ENCODE measurements around the gene RPS6KA5. TPM values are rescaled to one million over a fixed set of nuclear protein-coding genes. Genes with fewer than 3 reads are reported as not detected.

RPS6KA5 gene
- total RNA-seq, 1 donor from 2014 or later = 1.8 TPM

GRCh38 chr14:90836692-90837063, 223.8 kb downstream of the RPS6KA5 start:
- FAIRE-seq (no peak), DNase-seq (ENCODE audit: low read depth) (no peak)
- H3K27me3 ChIP-seq (ENCODE audit: control insufficient read depth, insufficient read depth, low read length) = no peaks in the 10 kb centered on the region
- TF ChIP-seq, protein P1, sequence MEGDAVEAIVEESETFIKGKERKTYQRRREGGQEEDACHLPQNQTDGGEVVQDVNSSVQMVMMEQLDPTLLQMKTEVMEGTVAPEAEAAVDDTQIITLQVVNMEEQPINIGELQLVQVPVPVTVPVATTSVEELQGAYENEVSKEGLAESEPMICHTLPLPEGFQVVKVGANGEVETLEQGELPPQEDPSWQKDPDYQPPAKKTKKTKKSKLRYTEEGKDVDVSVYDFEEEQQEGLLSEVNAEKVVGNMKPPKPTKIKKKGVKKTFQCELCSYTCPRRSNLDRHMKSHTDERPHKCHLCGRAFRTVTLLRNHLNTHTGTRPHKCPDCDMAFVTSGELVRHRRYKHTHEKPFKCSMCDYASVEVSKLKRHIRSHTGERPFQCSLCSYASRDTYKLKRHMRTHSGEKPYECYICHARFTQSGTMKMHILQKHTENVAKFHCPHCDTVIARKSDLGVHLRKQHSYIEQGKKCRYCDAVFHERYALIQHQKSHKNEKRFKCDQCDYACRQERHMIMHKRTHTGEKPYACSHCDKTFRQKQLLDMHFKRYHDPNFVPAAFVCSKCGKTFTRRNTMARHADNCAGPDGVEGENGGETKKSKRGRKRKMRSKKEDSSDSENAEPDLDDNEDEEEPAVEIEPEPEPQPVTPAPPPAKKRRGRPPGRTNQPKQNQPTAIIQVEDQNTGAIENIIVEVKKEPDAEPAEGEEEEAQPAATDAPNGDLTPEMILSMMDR (IDR thresholded peaks at IDR 0.05; ENCODE audit: insufficient read depth, low read length, severe bottlenecking) = no peak
- no peak overlapping the region for H3K4me3 ChIP-seq (ENCODE audit: low read depth, low read length)
- no peaks in the 10 kb centered on the region for H3K36me3 ChIP-seq (ENCODE audit: control insufficient read depth, insufficient read depth, low read length)

- TF ChIP-seq, protein P1 (IDR thresholded peaks at IDR 0.05; ENCODE audit: insufficient read depth, low read length, severe bottlenecking) = no peak
- DNase-seq (ENCODE audit: low read depth) (no peak), FAIRE-seq (no peak)
- H3K27me3 ChIP-seq (ENCODE audit: control insufficient read depth, insufficient read depth, low read length) = peaks cover 1% of the 10 kb centered on the region
- H3K36me3 ChIP-seq (ENCODE audit: control insufficient read depth, insufficient read depth, low read length) = no peaks in the 10 kb centered on the region
- H3K4me3 ChIP-seq (ENCODE audit: low read depth, low read length) = no peak overlapping the region
These were observed 228.6 kb downstream of the RPS6KA5 start for GRCh38 chr14:90831821-90832220.

DNA sequence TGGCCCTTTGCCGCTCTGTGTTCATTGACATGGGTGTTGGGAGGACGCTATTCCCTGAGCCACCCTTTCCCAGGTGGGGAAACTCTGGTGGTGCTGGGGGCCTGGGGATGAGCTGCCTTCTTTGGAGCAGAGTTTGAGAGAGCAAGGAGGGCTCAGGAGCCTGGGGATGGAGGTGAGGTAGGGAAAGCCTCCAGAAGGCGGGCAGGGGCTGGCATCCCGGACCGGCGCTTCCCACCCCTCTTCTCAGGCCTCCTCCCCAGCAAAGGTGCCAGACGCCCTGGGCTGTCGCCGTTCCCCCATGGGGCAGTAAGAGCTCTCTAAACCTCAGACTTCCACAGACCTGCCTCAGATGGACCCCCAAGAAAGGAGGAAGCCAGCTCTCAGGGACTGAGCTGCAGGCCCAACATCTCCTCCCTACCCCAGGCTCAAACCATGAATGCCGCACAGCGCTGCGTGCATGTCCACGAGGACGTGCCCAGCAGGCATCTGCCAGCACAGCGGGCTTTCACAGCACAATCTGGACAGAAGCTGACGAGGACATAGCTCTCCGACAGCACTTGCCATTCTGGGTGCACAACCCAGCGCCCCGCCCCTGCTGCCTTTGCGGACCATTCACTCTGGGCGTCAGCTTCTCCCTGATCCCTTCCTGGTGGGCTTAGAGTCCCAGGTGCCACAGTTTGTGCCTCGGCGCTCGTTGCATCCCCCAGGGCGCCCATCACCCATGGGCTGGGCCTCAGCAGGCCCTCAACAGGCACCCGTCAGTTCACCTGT, 229.3 kb downstream of the RPS6KA5 start:
- DNase-seq (ENCODE audit: low read depth) = no peak
- TF ChIP-seq, protein P1 (IDR thresholded peaks at IDR 0.05; ENCODE audit: insufficient read depth, low read length, severe bottlenecking) = no peak
- Histone ChIP-seq H3K4me3 (ENCODE audit: low read depth, low read length) (no peak overlapping the region), H3K27me3 (ENCODE audit: control insufficient read depth, insufficient read depth, low read length) (peaks cover 1% of the 10 kb centered on the region), H3K36me3 (ENCODE audit: control insufficient read depth, insufficient read depth, low read length) (no peaks in the 10 kb centered on the region)
- no peak for FAIRE-seq

GRCh38 chr14:90829677-90830076, 230.8 kb downstream of the RPS6KA5 start:
- TF ChIP-seq, protein P1 (IDR thresholded peaks at IDR 0.05; ENCODE audit: insufficient read depth, low read length, severe bottlenecking) = no peak
- no peak for DNase-seq (ENCODE audit: low read depth)
- Histone ChIP-seq H3K4me3 (ENCODE audit: low read depth, low read length) (no peak overlapping the region), H3K36me3 (ENCODE audit: control insufficient read depth, insufficient read depth, low read length) (no peaks in the 10 kb centered on the region), H3K27me3 (ENCODE audit: control insufficient read depth, insufficient read depth, low read length) (peaks cover 1% of the 10 kb centered on the region)
- FAIRE-seq = no peak

DNA sequence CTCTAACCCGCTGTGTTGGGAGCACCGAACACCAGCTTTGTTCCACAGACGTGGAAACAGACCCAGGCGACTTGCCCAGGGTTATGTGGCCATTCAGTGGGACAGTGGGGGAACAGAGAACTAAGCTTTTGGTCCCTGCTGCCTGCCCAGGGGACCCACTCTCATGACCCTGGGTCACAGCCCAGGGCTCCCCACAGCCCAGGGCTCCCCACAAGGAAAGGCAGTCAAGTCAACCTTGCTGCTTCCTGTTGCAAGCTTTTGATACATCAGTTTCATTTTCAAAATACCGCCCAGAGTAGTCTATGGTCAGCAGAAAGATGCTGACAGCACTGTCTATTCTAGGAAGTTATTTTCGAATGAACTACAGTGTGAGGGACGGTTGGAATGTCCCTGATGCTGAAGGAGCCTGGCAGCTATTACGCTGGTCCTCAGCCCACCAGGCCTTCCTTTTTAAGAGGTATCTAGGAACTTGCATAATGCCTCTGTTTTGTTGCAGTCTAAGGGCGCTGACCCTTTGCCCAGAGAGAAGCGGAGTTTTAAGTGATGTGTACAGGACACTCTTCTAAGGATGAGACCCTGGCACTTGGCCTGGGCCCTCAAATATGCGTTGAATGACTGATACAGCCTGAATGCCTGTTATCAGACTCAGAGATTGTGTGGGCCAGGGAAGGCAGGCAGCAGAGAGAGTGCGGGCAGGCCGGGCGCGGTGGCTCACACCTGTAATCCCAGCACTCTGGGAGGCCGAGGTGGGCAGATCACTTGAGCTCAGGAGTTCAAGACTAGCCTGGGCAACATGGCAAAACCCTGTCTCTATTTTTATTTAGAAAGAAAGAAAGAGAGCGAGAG, 231.6 kb downstream of the RPS6KA5 start:
- H3K36me3 ChIP-seq (ENCODE audit: control insufficient read depth, insufficient read depth, low read length) = no peaks in the 10 kb centered on the region
- no peak overlapping the region for H3K4me3 ChIP-seq (ENCODE audit: low read depth, low read length)
- TF ChIP-seq, protein P1 (IDR thresholded peaks at IDR 0.05; ENCODE audit: insufficient read depth, low read length, severe bottlenecking) = no peak
- no peak for DNase-seq (ENCODE audit: low read depth)
- no peak for FAIRE-seq
- peaks cover 1% of the 10 kb centered on the region for H3K27me3 ChIP-seq (ENCODE audit: control insufficient read depth, insufficient read depth, low read length)

Measured in bronchial epithelial cell (primary cell).